GM06990 (cell line): Measurements from ENCODE around the gene OR9A4.

Experiments
- DNase-seq: peaks from one replicate; pipeline ENCODE4 v3.0.0-alpha.2; 2011; ENCODE audit not compliant: insufficient read length; ENCODE audit errors: extremely low read depth
- H3K27me3 ChIP-seq: replicated peaks from 2 replicates; pipeline ENCODE4 v1.6.0; 2011; ENCODE audit warnings: low read length; ENCODE audit not compliant: control insufficient read depth, insufficient read depth
- H3K36me3 ChIP-seq: 2 replicates; pipeline ENCODE4 v1.5.1; 2011; ENCODE audit warnings: low read length; ENCODE audit not compliant: control insufficient read depth, insufficient read depth
- H3K4me3 ChIP-seq: replicated peaks from 2 replicates; pipeline ENCODE4 v1.5.1; 2011; ENCODE audit warnings: low read depth, mild to moderate bottlenecking, control low read depth, low read length
- TF ChIP-seq, protein P1 (sequence below): IDR thresholded peaks from 2 replicates; pipeline ENCODE4 v1.5.1; 2011; ENCODE audit warnings: low read length, control low read depth, mild to moderate bottlenecking, inconsistent platforms; ENCODE audit not compliant: insufficient read depth, poor library complexity, severe bottlenecking

The OR9A4 gene

DNA sequence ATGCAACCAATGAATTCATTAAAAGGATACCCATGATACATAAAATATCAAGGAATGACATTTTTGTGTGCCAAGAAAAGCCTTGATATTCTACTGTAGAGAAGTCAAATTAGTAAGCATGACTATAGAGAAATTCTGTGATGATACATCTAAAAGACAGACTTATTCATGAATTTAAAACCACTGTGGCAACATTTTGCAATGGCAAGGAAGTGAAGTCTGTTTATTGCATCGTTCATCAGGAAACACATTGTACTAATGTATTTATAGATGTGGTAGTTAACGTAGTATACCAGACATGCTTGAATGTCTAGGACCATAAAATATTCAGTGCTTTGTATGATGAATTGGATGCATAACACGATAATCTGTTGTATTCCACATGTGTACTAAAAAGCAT is 39.9 kb downstream of the OR9A4 start:
- DNase-seq = no peak
- TF ChIP-seq, protein P1, sequence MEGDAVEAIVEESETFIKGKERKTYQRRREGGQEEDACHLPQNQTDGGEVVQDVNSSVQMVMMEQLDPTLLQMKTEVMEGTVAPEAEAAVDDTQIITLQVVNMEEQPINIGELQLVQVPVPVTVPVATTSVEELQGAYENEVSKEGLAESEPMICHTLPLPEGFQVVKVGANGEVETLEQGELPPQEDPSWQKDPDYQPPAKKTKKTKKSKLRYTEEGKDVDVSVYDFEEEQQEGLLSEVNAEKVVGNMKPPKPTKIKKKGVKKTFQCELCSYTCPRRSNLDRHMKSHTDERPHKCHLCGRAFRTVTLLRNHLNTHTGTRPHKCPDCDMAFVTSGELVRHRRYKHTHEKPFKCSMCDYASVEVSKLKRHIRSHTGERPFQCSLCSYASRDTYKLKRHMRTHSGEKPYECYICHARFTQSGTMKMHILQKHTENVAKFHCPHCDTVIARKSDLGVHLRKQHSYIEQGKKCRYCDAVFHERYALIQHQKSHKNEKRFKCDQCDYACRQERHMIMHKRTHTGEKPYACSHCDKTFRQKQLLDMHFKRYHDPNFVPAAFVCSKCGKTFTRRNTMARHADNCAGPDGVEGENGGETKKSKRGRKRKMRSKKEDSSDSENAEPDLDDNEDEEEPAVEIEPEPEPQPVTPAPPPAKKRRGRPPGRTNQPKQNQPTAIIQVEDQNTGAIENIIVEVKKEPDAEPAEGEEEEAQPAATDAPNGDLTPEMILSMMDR = no peak

DNA sequence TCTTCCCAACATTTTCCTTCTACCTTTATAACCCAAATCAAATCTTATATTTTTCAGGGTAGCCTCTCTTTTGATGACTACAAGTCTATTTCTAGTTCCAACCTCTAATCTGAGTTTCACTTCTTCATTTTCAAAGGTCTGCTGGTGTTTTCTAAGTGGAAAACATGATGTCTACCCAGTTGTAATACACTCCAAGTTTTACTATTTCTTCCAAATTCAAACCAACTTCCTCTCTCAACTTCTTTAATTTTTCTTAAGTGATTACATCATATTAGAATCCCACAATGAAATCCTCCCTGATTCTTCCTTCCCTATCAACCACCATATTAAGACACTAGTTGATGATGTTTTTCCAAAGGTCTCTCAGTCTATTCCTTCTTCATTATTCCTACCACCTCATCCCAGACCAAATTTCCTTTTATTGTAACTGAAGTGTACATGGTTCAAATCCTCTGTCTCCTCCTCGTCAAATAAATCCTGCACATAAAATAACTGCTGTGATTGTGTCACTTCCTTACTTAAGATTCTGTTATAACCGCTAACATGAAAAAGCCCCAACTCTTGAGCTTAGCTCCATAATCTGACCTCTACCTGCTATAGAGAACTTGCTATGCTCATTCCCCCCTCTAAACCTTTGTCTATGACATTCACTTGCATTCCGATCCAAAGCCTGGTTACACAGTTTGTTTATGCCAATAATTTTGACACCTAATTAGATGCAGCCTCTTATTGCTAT is 44.7 kb downstream of the OR9A4 start:
- DNase-seq = peak; percentile 8
- TF ChIP-seq, protein P1 = no peak

More for the DNA sequence above, 39.9 kb downstream of the OR9A4 start:
- Histone ChIP-seq H3K4me3 (no peak overlapping the region), H3K27me3 (no peaks in the 10 kb centered on the region), H3K36me3 (no peaks in the 10 kb centered on the region)

More for the DNA sequence above, 44.7 kb downstream of the OR9A4 start:
- Histone ChIP-seq H3K27me3 (no peaks in the 10 kb centered on the region), H3K4me3 (no peak overlapping the region), H3K36me3 (no peaks in the 10 kb centered on the region)
